Glomerular visceral epithelial cell (primary cell): ENCODE data around the gene BAG1.

Experiments
- DNase-seq: peaks from one replicate; pipeline ENCODE4 v3.0.0-alpha.2; 2016; ENCODE audit errors: extremely low spot score

The BAG1 gene

DNA sequence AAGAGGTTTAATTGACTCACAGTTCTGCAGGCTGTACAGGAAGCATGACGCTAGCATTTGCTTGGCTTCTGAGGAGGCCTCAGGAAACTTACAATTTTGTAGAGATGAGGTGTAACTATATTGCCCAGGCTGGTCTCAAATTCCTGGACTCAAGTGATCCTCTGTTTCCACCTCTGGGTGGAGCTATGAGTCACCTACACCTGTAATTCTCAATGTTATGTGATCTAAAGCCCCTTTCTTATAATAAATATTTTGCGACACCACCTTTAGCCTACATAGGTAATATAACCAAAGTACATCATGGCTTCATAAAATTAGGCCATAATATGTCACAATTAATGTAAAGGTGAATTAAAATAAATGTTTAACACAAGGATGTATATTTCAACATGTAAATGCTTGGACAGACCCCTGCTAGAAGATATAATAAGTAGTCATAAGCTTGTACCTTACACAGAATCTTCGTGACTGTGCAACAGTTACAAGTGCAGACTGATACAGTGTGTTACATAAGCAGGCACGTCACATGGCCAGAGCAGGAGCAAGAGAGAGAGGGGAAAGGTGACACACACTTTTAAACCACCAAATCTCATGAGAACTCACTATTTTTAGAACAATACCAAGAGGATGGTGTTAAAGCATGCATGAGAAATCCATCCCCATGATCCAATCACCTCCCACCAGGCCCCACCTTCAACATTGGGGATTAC lies 54.3 kb downstream of the BAG1 start:
- no peak for DNase-seq

DNA sequence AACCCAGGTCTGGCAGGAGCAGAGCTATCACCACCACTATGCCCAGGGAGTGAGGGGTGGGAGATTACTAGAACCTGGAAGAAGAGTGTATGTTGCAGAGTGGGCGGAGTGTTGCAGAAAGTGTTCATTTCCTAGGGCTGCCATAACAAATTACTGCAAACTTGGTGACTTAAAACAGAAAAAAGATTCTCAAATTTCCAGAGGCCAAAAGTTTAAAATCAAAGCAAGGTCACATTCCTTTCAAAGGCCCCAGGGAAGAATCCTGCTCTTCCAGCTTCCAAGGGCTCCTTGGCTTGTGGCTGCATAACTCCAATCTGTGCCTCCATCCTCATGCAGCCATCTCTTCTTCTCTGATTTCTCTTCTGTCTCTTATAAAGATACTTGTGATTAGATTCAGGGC lies 55.1 kb downstream of the BAG1 start:
- DNase-seq, result no peak

DNA sequence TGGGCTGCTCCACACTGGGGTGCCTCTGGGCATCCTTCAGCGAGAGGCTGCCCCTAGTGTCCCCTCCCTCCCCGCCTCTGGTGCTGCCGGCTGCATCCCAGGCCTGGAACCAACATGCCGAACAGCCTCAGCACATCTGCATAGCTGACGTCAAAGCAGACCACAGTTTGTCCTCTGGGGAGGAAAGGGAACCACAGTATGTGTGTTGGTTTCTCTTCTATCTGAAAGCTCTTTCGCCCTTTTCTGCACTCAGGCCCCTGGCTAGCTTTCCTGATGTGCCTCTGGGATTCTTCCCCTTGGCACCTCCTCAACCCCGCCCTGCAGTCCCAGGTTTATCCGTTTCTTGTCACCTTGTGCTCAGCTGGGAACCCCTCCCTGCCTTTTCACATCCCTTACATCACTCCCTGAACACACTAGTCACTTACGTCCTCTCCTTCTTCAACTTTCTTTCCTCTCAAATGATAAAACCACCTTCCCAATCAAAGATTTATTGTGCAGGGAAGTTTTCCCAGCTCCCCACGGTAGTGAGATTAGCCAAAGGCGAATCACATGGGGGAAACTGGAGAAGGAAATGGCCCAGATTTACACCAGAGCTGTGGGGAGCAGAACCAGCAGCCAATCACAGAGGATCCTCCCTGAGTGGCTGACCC lies 61.8 kb downstream of the BAG1 start:
- no peak for DNase-seq
